Tibial nerve (tissue), 4 donors: ENCODE measurements around the gene MAP3K20. TPM values are rescaled to one million over a fixed set of nuclear protein-coding genes. Genes with fewer than 3 reads are reported as not detected.

Source experiments
- DNase-seq, 2 donors: peaks; one replicate each; pipeline ENCODE4 v3.0.0-alpha.2; 2019; ENCODE audit warnings: low spot score in 2 of 2
- H3K27ac ChIP-seq, 4 donors: fragments of 200-600 bp; sonication (generic) in 3 of 4; one replicate each; pipeline ENCODE4 v1.5.1; 2017 to 2019; ENCODE audit warnings: mild to moderate bottlenecking in 1 of 4
- H3K27me3 ChIP-seq, 2 donors: fragments of 200-600 bp; sonication (generic) in 1 of 2; one replicate each; pipeline versions ENCODE4 v1.5.1 to v1.6.0; 2017 to 2019
- H3K36me3 ChIP-seq, 3 donors: fragments of 200-600 bp; sonication (generic); one replicate each; pipeline ENCODE4 v1.5.1; 2018 to 2019
- H3K4me1 ChIP-seq, 4 donors: fragments of 200-600 bp; sonication (generic) in 3 of 4; one replicate each; pipeline ENCODE4 v1.5.1; 2017 to 2019
- H3K4me3 ChIP-seq, 4 donors: fragments of 200-600 bp; sonication (generic) in 3 of 4; one replicate each; pipeline ENCODE4 v1.5.1; 2017 to 2019; ENCODE audit warnings: mild to moderate bottlenecking in 1 of 4, moderate library complexity in 1 of 4
- H3K9me3 ChIP-seq, 4 donors: fragments of 200-600 bp; sonication (generic) in 3 of 4; one replicate each; pipeline ENCODE4 v1.5.1; 2017 to 2019
- CTCF ChIP-seq, 5 experiments: fragments of 200-600 bp in 3 of 5; fragments of 450-650 bp in 2 of 5; sonication (generic) in 3 of 5; IDR thresholded peaks; one replicate each; pipeline ENCODE4 v1.5.1; 2016 to 2019; ENCODE audit warnings: antibody characterized with exemption in 5 of 5, mild to moderate bottlenecking in 3 of 5, moderate library complexity in 2 of 5
- EP300 ChIP-seq, 2 donors: sonication (generic); formaldehyde crosslinking; IDR thresholded peaks; one replicate each; pipeline ENCODE4 v1.6.1; 2017; ENCODE audit warnings: antibody characterized with exemption in 2 of 2, mild to moderate bottlenecking in 1 of 2
- POLR2A ChIP-seq, 2 donors: fragments of 450-650 bp; IDR thresholded peaks; one replicate each; pipeline ENCODE4 v1.6.1; 2017; ENCODE audit warnings: antibody characterized with exemption in 2 of 2, mild to moderate bottlenecking in 2 of 2, moderate library complexity in 2 of 2
- WGBS, 2 donors: methylation state at CpG; one replicate each; pipeline ENCODE4 v1.1.5; 2018; 5-methylcytosine and 5-hydroxymethylcytosine counted together
- total RNA-seq, 4 donors: library from RNA; depleted of rRNA; stranded (reverse); fragments of >200 nt; gene quantifications; one replicate each; pipeline ENCODE4 v1.1.0, GENCODE V29; 2016

The MAP3K20 gene
- total RNA-seq, 4 donors from 2014 or later: 21.9 to 32.6 (median 23.2) TPM

- Histone ChIP-seq H3K9me3 (no peaks in the 10 kb centered on the region), H3K27ac (no peak overlapping the region), H3K4me3 (no peak overlapping the region), H3K36me3 (no peaks in the 10 kb centered on the region), H3K4me1 (peaks cover 0 to 15% (median 0%) of the 10 kb centered on the region in 4 donors), H3K27me3 (no peaks in the 10 kb centered on the region)
- 82% methylated on average over 4 of the region's 4 CpGs for WGBS, 2 donors
- no peak for DNase-seq
- TF ChIP-seq CTCF (IDR thresholded peaks at IDR 0.05) (no peak), EP300 (IDR thresholded peaks at IDR 0.05) (no peak), POLR2A (IDR thresholded peaks at IDR 0.05) (no peak)
Observed at GRCh38 chr2:173062801-173063200, 12.8 kb upstream of the MAP3K20 start.

- DNase-seq: no peak
- Histone ChIP-seq H3K27me3 (no peaks in the 10 kb centered on the region), H3K9me3 (no peaks in the 10 kb centered on the region), H3K4me1 (peaks cover 0 to 13% (median 0%) of the 10 kb centered on the region in 4 donors), H3K27ac (no peak overlapping the region), H3K36me3 (no peaks in the 10 kb centered on the region), H3K4me3 (no peak overlapping the region)
- WGBS, 2 donors: 74 to 75% methylated on average over 4 of the region's 4 CpGs
- TF ChIP-seq POLR2A (IDR thresholded peaks at IDR 0.05) (no peak), EP300 (IDR thresholded peaks at IDR 0.05) (no peak)
Observed at GRCh38 chr2:173064151-173064805, 11.4 kb upstream of the MAP3K20 start.

GRCh38 chr2:173066887-173067676, 8.6 kb upstream of the MAP3K20 start:
- Histone ChIP-seq H3K9me3 (no peaks in the 10 kb centered on the region), H3K27ac (no peak overlapping the region), H3K4me1 (no peaks in the 10 kb centered on the region), H3K27me3 (no peaks in the 10 kb centered on the region), H3K4me3 (no peak overlapping the region), H3K36me3 (no peaks in the 10 kb centered on the region)
- TF ChIP-seq EP300 (IDR thresholded peaks at IDR 0.05) (no peak), POLR2A (IDR thresholded peaks at IDR 0.05) (no peak), CTCF (IDR thresholded peaks at IDR 0.05) (no peak)
- DNase-seq: no peak
- 87 to 91% methylated on average over 6 of the region's 6 CpGs for WGBS, 2 donors

- WGBS, 2 donors: 14 to 31% methylated on average over 11 to 25 of the region's 25 CpGs
- Histone ChIP-seq H3K27me3 (no peaks in the 10 kb centered on the region), H3K36me3 (no peaks in the 10 kb centered on the region), H3K4me1 (peaks cover 0 to 19% (median 5%) of the 10 kb centered on the region in 4 donors), H3K4me3 (peak overlapping the region; percentile 72 to 91 (median 86)), H3K9me3 (no peaks in the 10 kb centered on the region), H3K27ac (peak overlapping the region; percentile 88 to 96 (median 93))
- TF ChIP-seq EP300 (IDR thresholded peaks at IDR 0.05) (no peak), CTCF (IDR thresholded peaks at IDR 0.05) (no peak), POLR2A (IDR thresholded peaks at IDR 0.05) (no peak)
- DNase-seq: no peak
Observed at GRCh38 chr2:173075056-173075780, 428 bp upstream of the MAP3K20 start.

- 3 to 7% methylated on average over 25 to 27 of the region's 27 CpGs for WGBS, 2 donors
- DNase-seq: peak; percentile 19 to 40
- Histone ChIP-seq H3K27me3 (no peaks in the 10 kb centered on the region), H3K36me3 (no peaks in the 10 kb centered on the region), H3K4me3 (peak overlapping the region; percentile 72 to 91 (median 86)), H3K4me1 (peaks cover 0 to 19% (median 5%) of the 10 kb centered on the region in 4 donors), H3K27ac (peak overlapping the region; percentile 88 to 96 (median 93)), H3K9me3 (no peaks in the 10 kb centered on the region)
- TF ChIP-seq EP300 (IDR thresholded peaks at IDR 0.05) (peak in 1 of 2 donors; percentile 24), CTCF (IDR thresholded peaks at IDR 0.05) (no peak)
Observed at GRCh38 chr2:173076581-173077345, 1.1 kb downstream of the MAP3K20 start.
